Activated T-helper 9 cell treated with anti-CD3 and anti-CD28 coated beads, Interleukin-2, amount 50 U/mL, for 16 hours (primary cell): ENCODE results near the gene SDCCAG8.

Experiments
- DNase-seq: peaks from one replicate; pipeline ENCODE4 v3.0.0-alpha.2; 2020; ENCODE audit warnings: low read depth

Gene SDCCAG8

DNA sequence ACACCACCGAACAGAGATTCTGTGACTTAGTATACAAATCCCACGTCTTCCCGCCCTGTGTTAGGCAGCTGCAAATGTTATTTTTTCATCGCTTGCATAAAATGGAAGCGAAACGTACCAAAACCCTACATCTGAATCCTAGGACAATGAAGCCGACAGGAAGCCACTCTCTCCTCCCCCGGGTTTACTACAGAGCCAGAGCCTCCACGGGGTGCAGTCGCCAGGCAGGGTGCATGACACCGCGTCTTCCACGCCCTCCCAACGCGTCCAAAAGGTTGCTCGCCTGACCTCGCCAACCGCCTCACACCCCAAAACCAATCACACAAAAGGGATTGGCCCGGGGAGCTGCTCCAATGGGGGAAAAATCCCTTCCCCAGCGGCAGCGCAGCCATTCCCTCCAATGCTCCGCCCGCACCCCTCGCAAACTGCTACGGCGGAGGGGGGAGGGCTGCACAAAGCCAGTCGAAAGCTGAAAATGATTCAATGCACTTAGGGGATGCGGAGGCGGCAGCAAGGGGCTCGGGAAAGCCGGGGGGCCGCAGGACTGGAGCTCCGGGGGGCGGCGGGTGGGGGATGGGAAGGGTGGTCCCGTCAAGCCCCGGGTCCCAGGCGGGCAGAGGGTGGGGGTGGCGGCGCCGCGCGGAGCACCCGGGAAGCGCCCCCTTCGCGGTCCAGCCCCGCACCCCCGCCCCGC, 1.5 kb upstream of the SDCCAG8 start:
- peak; percentile 47 for DNase-seq

GRCh38 chr1:243254927-243255790, 682 bp upstream of the SDCCAG8 start, which contains the start of gene CEP170:
Gene CEP170 (minus strand): TSS chr1:243255281. CDS start chr1:243225280, 30,001 bp downstream.
- peak; percentile 85 for DNase-seq

GRCh38 chr1:243256590-243256989, 749 bp downstream of the SDCCAG8 start:
- no peak for DNase-seq

- DNase-seq, result no peak
These were observed 1.3 kb downstream of the SDCCAG8 start for GRCh38 chr1:243257189-243257588.

- DNase-seq, result no peak
These were observed 2.9 kb downstream of the SDCCAG8 start for GRCh38 chr1:243258731-243259130.

DNA sequence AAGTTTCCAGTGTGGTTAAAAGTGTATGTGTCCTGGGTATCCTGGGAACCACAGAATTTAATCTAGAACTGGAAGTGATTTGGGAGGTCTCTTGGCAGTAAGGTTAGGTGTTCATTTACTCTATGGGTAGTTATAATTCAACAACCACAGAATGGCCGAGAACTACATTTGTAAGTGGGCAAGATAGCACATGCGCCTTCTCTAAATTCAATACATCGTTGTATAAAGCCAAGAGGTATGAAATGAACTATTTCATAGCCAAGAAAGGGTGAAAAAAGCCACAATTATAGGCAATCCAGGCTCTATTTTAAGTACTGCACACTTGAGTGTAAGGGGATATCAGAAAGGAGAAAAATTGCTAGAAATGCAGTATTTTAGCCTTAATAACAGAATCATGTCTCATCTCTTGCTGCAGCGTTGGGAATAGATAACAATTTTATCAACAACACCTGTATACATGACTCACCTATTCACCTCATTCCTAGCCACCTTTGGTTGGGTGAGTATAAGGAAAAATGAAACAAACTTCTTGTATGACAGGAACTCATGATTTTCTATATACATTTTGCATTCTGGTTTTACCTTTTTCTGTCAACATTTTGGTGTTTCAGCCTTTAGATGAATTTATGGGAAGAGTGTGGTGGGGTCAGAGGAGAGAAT, 4.5 kb downstream of the SDCCAG8 start:
- DNase-seq, result no peak

GRCh38 chr1:243261390-243261789, 5.5 kb downstream of the SDCCAG8 start:
- no peak for DNase-seq

DNA sequence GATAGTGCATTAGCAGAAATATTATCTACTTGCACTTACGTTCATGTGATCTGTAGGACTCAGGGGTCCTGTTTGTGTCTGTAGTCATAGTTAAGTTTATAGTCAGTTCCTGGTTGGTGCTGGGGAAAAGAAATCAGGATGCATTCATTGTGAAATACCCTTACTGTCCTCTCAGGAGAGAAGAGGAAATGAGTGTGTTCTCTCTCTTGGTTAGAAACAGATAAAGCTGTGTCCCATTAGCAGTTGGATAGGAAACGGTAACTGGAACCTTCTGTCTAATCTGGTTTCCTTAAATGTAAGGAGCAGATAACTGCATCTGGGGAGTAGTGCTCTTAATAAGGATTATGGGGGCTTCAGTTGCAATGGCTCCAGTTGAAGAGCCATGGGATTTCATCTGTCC, 8.9 kb downstream of the SDCCAG8 start:
- no peak for DNase-seq

- no peak for DNase-seq
These were observed 10.4 kb downstream of the SDCCAG8 start for GRCh38 chr1:243266231-243266630.

- DNase-seq, result no peak
These were observed 11.6 kb downstream of the SDCCAG8 start for GRCh38 chr1:243267471-243267880.

- no peak for DNase-seq
These were observed 12.2 kb downstream of the SDCCAG8 start for GRCh38 chr1:243267914-243268653.

DNA sequence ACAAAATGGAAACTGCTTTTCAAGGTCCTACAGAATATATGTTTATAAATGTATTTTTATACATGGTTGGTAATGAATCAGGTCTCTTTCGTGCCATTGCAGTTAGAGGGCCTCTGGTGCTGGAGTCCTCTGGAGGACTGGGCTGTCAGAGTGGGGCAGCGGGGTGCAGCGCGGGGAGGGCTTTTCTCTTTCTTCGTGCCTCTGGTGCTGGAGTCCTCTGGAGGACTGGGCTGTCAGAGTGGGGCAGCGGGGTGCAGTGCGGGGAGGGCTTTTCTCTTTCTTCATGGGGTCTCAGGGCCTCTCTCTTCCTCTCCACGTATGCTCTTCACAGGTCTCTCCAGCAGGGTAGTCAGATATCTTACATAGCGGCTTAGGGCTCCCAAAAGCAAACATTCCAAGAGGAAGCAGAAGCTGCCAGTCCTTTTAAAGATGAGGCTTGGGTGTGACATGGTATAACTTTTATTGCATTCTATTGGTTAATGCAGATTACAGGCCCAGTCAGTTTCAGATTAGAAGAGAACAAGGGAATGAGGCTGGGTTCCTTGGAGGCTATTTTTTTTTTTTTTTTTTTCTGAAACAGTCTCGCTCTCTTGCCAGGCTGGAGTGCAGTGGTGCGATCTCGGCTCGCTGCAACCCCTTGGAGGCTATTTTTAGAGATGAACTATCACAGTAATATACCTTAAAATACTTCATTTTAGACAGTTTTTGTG, 13.1 kb downstream of the SDCCAG8 start:
- DNase-seq, result no peak

- no peak for DNase-seq
These were observed 13.6 kb downstream of the SDCCAG8 start for GRCh38 chr1:243269461-243269801.

DNA sequence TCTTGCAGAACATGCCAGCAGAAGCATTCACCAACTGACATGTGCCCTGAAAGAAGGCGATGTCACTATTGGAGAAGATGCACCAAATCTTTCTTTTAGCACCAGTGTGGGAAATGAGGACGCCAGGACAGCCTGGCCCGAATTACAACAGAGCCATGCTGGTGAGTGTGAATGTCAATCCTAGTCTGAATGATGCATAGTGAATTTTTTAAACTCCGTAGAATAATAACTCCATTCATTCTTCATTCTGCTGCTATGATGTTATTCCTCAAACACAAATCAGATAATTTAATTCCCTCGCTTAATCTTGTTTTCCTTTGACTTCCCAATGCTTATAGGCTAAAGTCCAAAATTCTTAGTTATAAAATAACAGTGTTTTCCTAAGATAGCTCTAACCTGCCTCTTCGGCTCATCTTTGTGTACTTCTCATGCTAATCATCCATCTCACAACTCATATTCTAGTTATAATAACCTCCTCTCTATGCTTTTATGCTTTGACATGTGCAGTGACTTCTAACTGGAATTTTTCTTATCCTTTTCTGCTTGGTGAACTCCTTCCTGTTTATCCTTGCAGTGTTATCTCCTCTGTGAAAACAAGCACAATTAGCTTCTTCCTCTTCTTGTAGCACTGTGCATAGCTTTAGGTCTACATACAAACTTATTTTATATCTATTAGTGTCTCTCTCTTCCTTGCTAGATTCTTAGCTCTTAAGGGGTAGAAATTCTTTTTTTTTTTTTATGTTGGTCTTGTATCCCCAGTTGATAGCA, 14.4 kb downstream of the SDCCAG8 start:
- DNase-seq, result no peak

DNA sequence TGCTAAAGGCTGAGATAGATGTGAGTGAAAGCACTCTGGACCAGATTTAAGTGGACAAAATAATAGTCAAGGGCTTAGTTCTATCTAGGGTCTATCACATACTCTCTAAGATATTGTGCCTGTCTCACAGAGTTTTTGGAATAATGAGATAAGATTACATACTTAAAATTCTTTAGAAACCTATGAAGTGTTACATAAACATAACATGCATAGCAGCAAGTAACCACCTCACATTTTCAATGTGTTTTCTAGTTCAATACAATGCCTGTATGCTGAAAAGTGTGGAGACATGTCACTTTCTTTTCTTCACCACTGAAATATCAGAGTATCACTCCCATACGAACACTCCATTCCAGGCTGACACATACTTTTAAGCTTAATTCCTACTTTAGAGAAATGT, 16.2 kb downstream of the SDCCAG8 start:
- DNase-seq, result no peak

- no peak for DNase-seq
These were observed 16.6 kb downstream of the SDCCAG8 start for GRCh38 chr1:243272401-243272800.

GRCh38 chr1:243273506-243273905, 17.7 kb downstream of the SDCCAG8 start:
- no peak for DNase-seq

DNA sequence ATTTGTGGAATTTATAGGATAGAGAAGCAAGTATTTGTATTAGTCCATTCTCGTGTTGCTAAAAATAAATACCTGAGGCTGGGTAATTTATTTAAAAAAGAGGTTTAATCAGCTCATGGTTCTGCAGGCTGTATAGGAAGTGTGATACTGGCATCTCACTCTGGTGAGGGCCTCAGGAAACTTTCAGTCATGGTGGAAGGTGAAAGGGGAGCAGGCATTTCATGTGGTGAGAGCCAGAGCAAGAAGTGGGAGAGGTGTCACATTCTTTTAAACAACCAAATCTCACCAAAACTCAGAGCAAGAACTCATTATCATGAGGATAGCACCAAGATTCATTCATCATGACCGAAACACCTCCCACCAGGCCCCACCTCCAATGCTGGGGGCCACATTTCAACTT, 18.1 kb downstream of the SDCCAG8 start:
- no peak for DNase-seq

DNA sequence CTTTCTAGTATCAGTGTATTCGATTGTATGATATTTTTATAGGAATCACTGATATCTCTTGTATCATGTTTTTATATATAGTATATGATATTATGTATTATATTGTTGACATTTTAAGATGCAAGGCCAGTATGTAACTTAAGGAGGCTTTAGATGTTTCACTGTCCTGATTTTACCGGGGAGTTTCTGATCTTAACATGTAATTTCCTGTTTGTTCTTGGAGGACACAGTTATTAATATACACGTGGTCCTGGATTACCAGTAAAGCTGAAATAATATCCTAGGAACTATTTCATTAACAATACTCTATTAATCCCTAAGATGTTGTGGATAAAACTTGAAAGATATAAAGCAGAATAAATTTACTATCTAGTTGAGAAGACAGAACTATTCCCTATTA, 19.5 kb downstream of the SDCCAG8 start:
- no peak for DNase-seq

- DNase-seq, result no peak
These were observed 24.8 kb downstream of the SDCCAG8 start for GRCh38 chr1:243280571-243281129.
